ENCODE data around the gene SPATS1.
"Not testable (repeated sequence)": the region's sequence is repeated elsewhere in the genome, so short reads cannot be mapped to it uniquely, and the experiment has no call there.

Gene SPATS1

GRCh38 chr6:44342052-44342451 lies 398 bp upstream of the SPATS1 start:
- H3K27ac ChIP-seq = no peak overlapping the region
- TF ChIP-seq CTCF (IDR thresholded peaks at IDR 0.05) = no peak
- H3K4me3 ChIP-seq = peak overlapping the region; percentile 66
- DNase-seq (ENCODE audit: low spot score) = no peak

- not testable (repeated sequence) for DNase-seq (ENCODE audit: low spot score); H3K27ac ChIP-seq; H3K4me3 ChIP-seq
Measured at GRCh38 chr6:44346818-44347217, 4.4 kb downstream of the SPATS1 start.

- no peak for TF ChIP-seq CTCF (IDR thresholded peaks at IDR 0.05)
- DNase-seq (ENCODE audit: low spot score) = no peak
- H3K27ac ChIP-seq = no peak overlapping the region
- H3K4me3 ChIP-seq = no peak overlapping the region
Measured at GRCh38 chr6:44349904-44350649, 7.6 kb downstream of the SPATS1 start.

- not testable (repeated sequence) for DNase-seq (ENCODE audit: low spot score); H3K27ac ChIP-seq; H3K4me3 ChIP-seq
Measured at GRCh38 chr6:44350650-44350994, 8.2 kb downstream of the SPATS1 start.

- Histone ChIP-seq H3K4me3 (no peak overlapping the region), H3K27ac (no peak overlapping the region)
- TF ChIP-seq CTCF (IDR thresholded peaks at IDR 0.05) = no peak
- no peak for DNase-seq (ENCODE audit: low spot score)
Measured at GRCh38 chr6:44352259-44352658, 9.8 kb downstream of the SPATS1 start.

GRCh38 chr6:44353336-44353735 lies 10.9 kb downstream of the SPATS1 start:
- H3K27ac ChIP-seq = no peak overlapping the region
- no peak for DNase-seq (ENCODE audit: low spot score)
- H3K4me3 ChIP-seq = no peak overlapping the region
- TF ChIP-seq CTCF (IDR thresholded peaks at IDR 0.05) = no peak

GRCh38 chr6:44355640-44356039 lies 13.2 kb downstream of the SPATS1 start:
- Histone ChIP-seq H3K4me3 (no peak overlapping the region), H3K27ac (no peak overlapping the region)
- no peak for DNase-seq (ENCODE audit: low spot score)
- no peak for TF ChIP-seq CTCF (IDR thresholded peaks at IDR 0.05)

GRCh38 chr6:44356487-44356886 lies 14.0 kb downstream of the SPATS1 start:
- Histone ChIP-seq H3K4me3 (no peak overlapping the region), H3K27ac (no peak overlapping the region)
- TF ChIP-seq CTCF (IDR thresholded peaks at IDR 0.05) = no peak
- no peak for DNase-seq (ENCODE audit: low spot score)

Data from coronary artery (tissue), 2 donors.